SJSA1 (cell line): ENCODE data around the gene COL10A1. TPM values are rescaled to one million over a fixed set of nuclear protein-coding genes. Genes with fewer than 3 reads are reported as not detected.
A peak's percentile ranks its signal among the peaks of the same experiment; 100 is the strongest.

Source experiments
- DNase-seq, 2 experiments: peaks; one replicate each; pipeline ENCODE4 v3.0.0-alpha.2; 2015 to 2020; ENCODE audit warnings: low spot score in 2 of 2, low read depth in 1 of 2
- H3K27ac ChIP-seq: fragments of 250-450 bp; sonication (Bioruptor Pico); 2 replicates; pipeline ENCODE4 v1.5.1; 2020; ENCODE audit warnings: mild to moderate bottlenecking, moderate library complexity
- H3K27me3 ChIP-seq: fragments of 250-450 bp; sonication (Bioruptor Pico); replicated peaks from 2 replicates; pipeline ENCODE4 v1.5.1; 2020; ENCODE audit warnings: mild to moderate bottlenecking, moderate library complexity
- H3K36me3 ChIP-seq: fragments of 250-450 bp; sonication (Bioruptor Pico); 2 replicates; pipeline ENCODE4 v1.5.1; 2020; ENCODE audit warnings: mild to moderate bottlenecking
- H3K4me1 ChIP-seq: fragments of 250-450 bp; sonication (Bioruptor Pico); replicated peaks from 2 replicates; pipeline ENCODE4 v1.6.1; 2021; ENCODE audit warnings: mild to moderate bottlenecking
- H3K4me3 ChIP-seq: fragments of 250-450 bp; sonication (Bioruptor Pico); 2 replicates; pipeline ENCODE4 v1.5.1; 2020; ENCODE audit warnings: mild to moderate bottlenecking
- H3K9me3 ChIP-seq: fragments of 250-450 bp; sonication (Bioruptor Pico); replicated peaks from 2 replicates; pipeline ENCODE4 v1.5.1; 2020; ENCODE audit warnings: mild to moderate bottlenecking
- total RNA-seq: library from RNA; depleted of rRNA; stranded (reverse); fragments of >200 nt; shearing (Covaris generic); gene quantifications from 2 replicates; pipeline ENCODE4 v1.2.3, GENCODE V29; 2014

COL10A1 gene
- total RNA-seq, 1 experiment from 2014 or later: 0.32 TPM

DNA sequence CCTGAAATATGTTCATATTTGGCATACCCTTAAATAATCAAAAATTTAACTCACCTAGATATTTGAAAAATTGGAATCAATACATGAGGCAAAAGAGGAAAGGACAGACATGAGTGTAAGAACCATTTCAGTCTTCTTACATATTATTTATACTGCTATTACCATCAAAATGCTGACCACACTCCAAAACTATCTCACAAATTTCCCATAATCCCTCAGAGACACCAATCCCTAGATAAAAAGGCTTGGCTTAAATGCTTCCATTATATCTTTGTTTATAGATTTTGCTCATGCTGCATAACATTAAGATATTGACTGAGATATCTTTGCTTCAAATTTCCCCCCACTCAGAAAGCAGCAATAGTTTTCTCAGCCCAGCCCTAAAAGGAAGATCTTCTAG is 37.0 kb downstream of the COL10A1 start:
- Histone ChIP-seq H3K27ac (no peak overlapping the region), H3K36me3 (no peaks in the 10 kb centered on the region), H3K4me1 (peaks cover 14% of the 10 kb centered on the region), H3K4me3 (no peak overlapping the region), H3K9me3 (no peaks in the 10 kb centered on the region), H3K27me3 (no peaks in the 10 kb centered on the region)
- DNase-seq: no peak

DNA sequence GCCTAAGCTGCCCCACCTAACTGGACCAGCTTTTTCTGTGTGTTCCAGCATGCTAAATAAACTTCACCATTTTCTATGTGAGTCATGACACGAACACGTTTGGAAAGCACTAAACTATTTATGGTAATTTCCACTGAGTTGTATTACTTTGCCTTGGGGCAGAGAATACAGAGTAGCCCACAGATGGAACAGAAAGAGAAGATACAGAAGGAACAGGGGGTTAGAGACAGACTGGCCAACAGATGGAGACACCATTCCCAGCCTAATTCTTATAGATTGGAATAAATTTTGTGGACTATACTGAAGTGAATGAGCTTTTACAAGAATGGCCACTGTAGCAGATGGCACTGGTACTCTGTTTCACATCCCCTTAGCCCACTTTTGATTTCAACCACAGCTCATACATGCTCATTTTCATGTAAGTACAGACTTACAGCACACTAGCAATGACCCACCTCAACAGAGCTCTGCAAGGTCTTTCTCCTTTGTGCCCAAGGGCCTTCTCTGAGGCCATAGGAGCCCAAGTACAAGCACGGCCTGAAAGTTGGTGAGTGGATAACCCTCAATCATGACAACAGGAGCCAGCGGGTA is 38.4 kb downstream of the COL10A1 start:
- no peaks in the 10 kb centered on the region for H3K9me3 ChIP-seq
- peaks cover 14% of the 10 kb centered on the region for H3K4me1 ChIP-seq
- 0 out of 2 replicates have a peak overlapping the region, but pooled peaks have one; percentile 15 for H3K27ac ChIP-seq
- no peaks in the 10 kb centered on the region for H3K27me3 ChIP-seq
- DNase-seq: peak in 1 of 2 experiments; percentile 60
- H3K36me3 ChIP-seq: no peaks in the 10 kb centered on the region
- no peak overlapping the region for H3K4me3 ChIP-seq

DNA sequence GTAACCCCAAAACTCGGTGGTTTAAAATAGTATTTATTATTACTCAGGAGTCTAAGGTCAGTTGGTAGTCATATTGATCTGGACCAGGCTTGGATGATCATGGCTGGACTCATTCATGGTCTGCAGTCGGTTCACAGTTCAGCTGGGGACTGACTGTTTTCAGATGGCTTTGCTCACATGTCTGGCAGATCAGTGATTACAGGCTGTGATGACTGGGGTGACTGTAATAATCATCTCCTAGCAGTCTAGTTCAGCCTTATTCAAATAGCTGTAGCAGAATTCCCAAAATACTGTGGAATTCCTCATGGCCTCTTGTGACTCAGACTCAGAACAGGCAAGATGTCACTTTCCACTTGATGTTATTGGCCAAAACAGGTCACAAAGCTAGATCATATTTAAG is 41.6 kb downstream of the COL10A1 start:
- DNase-seq: no peak
- Histone ChIP-seq H3K36me3 (no peaks in the 10 kb centered on the region), H3K9me3 (no peaks in the 10 kb centered on the region), H3K27me3 (no peaks in the 10 kb centered on the region), H3K27ac (no peak overlapping the region), H3K4me1 (peaks cover 14% of the 10 kb centered on the region), H3K4me3 (no peak overlapping the region)

DNA sequence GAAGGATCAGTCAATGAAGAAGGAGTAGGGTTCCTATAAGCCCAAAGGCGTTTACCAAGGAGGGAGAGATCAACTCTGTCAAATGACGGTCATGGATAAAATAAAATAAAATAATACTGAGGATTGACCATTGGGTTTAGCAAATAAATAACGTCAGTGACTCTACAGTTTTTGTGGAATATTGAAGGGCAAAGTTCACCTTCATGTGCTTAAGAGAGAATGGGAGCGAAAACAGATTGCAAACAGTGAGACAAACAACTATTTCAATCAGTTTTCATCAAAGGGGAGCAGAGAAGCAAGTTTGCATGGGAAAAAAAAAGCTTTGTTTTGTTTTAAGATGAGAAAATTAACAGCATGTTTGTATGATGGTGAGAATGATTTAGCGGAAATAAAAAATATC is 42.9 kb downstream of the COL10A1 start:
- DNase-seq: no peak
- Histone ChIP-seq H3K9me3 (no peaks in the 10 kb centered on the region), H3K27me3 (no peaks in the 10 kb centered on the region), H3K27ac (no peak overlapping the region), H3K4me3 (no peak overlapping the region), H3K4me1 (peaks cover 13% of the 10 kb centered on the region), H3K36me3 (no peaks in the 10 kb centered on the region)

DNA sequence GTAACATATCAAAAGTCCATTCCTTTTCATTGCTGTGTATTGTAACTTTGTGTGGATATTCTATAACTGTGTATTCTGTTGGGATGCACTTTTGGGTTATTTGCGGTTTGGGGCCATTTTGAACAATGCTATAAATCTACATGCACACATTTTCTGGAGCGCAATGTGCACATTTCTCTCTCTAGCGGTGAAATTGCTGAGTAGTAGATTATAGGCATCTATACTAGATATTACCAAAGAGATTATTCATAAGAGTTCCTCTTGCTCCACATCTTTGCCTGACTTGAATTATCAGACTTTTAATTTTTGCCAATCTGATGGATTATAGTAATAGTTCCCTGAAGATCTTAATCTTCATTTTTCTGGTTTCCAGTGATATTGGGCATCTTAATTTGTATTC is 47.0 kb downstream of the COL10A1 start:
- no peaks in the 10 kb centered on the region for H3K27me3 ChIP-seq
- H3K4me3 ChIP-seq: no peak overlapping the region
- peaks cover 10% of the 10 kb centered on the region for H3K4me1 ChIP-seq
- H3K36me3 ChIP-seq: no peaks in the 10 kb centered on the region
- no peaks in the 10 kb centered on the region for H3K9me3 ChIP-seq
- DNase-seq: no peak
- no peak overlapping the region for H3K27ac ChIP-seq

DNA sequence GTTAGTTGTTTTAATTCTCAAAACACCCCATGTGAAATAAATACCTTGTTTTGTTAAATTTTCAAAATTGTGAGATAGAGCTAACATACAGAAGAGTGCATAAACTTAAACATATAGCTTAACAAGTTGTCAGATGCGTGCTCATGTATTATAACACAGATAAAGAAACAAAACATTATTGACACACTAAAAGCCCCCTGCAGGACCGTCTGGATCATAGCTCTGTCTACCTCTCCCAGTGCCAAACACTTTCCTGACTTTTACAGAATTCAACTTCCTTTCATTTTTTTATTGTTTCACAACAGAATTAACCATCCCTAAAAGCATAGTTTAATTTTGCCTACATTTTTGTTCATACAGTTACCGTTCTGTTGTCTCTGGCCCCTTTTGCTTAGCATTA is 47.4 kb downstream of the COL10A1 start:
- H3K4me3 ChIP-seq: no peak overlapping the region
- H3K9me3 ChIP-seq: no peaks in the 10 kb centered on the region
- DNase-seq: no peak
- H3K27me3 ChIP-seq: no peaks in the 10 kb centered on the region
- peaks cover 14% of the 10 kb centered on the region for H3K4me1 ChIP-seq
- H3K36me3 ChIP-seq: no peaks in the 10 kb centered on the region
- H3K27ac ChIP-seq: no peak overlapping the region

DNA sequence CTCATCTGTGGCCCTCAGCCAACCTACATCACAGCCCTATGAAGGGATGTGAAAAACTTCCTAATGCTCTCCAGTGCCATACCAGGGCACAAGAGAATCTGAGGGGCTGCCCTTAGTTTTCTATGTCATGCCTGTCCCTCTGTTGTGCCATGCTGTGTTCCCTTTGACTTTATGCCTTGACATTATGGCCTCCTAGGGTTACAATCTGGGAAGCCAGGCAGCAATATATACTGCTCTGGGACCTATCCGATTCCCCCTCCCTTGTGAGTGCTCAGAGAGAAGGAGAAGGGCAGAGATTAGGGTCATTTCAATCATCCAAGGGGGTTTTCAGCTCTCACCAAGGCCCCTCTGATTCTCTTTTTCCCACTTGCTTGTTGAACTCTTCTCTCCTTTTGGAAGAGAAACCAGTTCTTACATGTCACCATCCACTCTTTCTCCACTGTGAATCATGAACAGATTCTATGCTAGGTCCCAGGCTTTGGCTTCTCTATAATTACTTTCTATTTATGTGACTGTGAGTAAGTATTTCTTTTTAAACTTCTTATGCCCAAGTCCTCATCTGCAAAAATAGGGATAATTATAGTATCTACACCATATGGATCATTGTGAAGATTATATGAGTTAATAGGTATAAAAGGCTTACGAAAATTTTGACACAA is 51.1 kb downstream of the COL10A1 start:
- no peak overlapping the region for H3K4me3 ChIP-seq
- peaks cover 26% of the 10 kb centered on the region for H3K4me1 ChIP-seq
- no peak for DNase-seq
- H3K36me3 ChIP-seq: no peaks in the 10 kb centered on the region
- no peaks in the 10 kb centered on the region for H3K9me3 ChIP-seq
- H3K27me3 ChIP-seq: no peaks in the 10 kb centered on the region
- H3K27ac ChIP-seq: no peak overlapping the region

DNA sequence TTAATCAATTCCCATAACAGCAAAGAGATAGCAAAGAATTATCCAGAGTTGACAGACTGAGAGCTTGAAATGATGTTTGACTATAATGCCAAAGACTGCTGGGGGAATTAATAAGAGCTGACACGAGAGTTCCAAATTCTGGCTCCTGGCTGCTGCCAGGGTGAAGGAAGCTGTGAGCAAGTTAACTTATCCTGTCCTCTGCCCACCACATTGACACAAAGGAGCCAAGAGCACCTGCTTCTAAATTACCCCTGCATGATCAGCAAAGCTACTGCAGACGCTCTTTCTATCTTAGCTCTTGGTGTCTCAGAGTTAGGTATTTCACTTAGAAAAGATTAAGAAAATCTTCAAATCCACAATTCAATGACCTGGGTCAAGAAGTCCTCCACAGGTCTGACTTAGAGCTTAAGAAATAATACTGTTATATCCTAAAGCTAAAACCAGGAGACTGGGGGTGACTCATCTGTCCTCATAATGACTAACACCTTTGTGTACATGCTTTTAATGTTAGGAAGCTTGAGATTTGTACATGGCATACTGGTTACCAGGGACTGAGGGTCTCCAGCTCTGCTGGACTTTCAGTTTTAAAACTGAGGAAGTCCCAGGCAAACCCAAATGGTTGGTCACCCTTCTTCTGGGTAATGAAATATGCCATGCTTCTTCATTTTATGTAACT is 52.0 kb downstream of the COL10A1 start:
- peaks cover 26% of the 10 kb centered on the region for H3K4me1 ChIP-seq
- H3K4me3 ChIP-seq: no peak overlapping the region
- no peaks in the 10 kb centered on the region for H3K27me3 ChIP-seq
- H3K27ac ChIP-seq: no peak overlapping the region
- peak; percentile 49 to 76 for DNase-seq
- no peaks in the 10 kb centered on the region for H3K9me3 ChIP-seq
- no peaks in the 10 kb centered on the region for H3K36me3 ChIP-seq

DNA sequence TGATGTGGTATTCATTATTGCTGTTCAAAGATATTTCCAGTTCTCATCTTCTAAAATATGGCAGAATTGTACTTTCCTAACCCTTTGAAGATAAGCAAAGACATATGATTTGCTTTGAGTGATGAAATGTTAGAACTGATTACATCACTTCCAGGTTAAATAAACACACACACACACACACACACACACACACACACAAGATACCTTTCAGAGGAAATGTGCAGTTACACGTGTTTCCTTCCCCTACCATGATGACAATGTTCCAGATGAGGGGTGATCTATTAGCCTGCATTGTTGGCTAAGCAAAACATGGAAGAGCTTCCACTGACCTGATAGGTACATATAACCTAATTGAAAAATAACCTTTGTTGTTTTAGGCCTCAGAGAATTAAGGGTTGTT is 53.6 kb downstream of the COL10A1 start:
- H3K4me3 ChIP-seq: no peak overlapping the region

DNA sequence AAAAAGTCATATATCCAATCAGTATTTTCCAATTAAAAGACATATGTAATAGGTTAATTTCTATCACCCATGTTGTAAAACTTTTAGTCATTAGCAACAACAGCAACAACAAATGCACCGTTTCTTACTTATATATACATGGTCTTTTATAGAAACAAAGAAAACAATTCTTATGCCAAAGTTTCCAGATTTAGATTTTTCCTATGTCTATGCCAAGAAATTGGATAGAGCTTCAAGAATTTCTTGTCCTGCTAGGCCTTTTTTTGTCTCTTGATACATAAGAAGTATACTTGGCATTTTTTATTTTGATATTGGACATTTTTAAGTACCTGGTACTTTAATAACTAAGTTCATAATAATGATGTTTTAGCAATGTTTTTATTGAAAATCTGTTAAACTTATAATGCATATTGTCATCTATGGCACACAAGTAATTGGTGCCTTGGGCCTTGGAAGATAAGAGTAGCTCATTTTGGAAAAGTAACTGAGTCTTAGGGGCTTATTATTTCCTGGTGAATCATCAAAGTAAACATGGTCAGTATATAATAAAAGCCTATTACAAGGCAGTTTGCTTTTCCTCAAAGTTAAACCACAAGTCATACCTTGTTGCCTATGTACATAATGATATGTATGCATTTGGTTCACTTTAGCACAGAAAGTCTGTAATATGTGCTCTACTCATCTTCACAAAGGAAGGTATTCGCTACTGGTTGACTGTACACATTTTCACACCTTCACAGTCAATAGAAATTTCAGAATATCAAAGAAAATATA is 55.1 kb downstream of the COL10A1 start:
- H3K9me3 ChIP-seq: no peaks in the 10 kb centered on the region
- H3K27ac ChIP-seq: no peak overlapping the region
- H3K4me1 ChIP-seq: peaks cover 26% of the 10 kb centered on the region
- H3K36me3 ChIP-seq: no peaks in the 10 kb centered on the region
- H3K27me3 ChIP-seq: no peaks in the 10 kb centered on the region
- DNase-seq: peak in 1 of 2 experiments; percentile 2
- H3K4me3 ChIP-seq: no peak overlapping the region

More for the DNA sequence above, 53.6 kb downstream of the COL10A1 start:
- Histone ChIP-seq H3K4me1 (peaks cover 26% of the 10 kb centered on the region), H3K9me3 (no peaks in the 10 kb centered on the region), H3K27ac (no peak overlapping the region), H3K27me3 (no peaks in the 10 kb centered on the region), H3K36me3 (no peaks in the 10 kb centered on the region)
- DNase-seq: no peak

DNA sequence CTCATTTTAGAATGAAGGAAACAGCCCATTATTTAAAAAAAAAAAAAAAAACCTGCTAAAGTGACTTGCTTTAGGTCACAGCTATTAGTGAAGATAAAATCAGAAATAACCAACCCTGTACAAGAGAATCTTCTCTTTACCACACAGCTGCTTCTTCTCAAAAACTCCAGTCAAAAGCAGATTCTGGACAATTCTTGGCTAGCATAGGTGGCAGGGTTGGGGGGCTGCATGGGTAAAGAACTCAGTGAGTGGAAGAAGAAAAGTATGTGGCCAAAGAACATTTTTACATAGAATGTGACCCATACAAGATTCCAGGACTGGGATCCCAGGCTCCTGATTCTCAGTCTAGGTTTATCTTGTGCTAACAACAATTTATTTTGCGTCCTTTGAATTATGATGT is 55.8 kb downstream of the COL10A1 start:
- no peak overlapping the region for H3K27ac ChIP-seq
- no peaks in the 10 kb centered on the region for H3K36me3 ChIP-seq
- H3K9me3 ChIP-seq: no peaks in the 10 kb centered on the region
- no peak overlapping the region for H3K4me3 ChIP-seq
- no peak for DNase-seq
- no peaks in the 10 kb centered on the region for H3K27me3 ChIP-seq
- peaks cover 26% of the 10 kb centered on the region for H3K4me1 ChIP-seq
